Measurements from ENCODE around the gene CEACAM21.

CEACAM21 gene

DNA sequence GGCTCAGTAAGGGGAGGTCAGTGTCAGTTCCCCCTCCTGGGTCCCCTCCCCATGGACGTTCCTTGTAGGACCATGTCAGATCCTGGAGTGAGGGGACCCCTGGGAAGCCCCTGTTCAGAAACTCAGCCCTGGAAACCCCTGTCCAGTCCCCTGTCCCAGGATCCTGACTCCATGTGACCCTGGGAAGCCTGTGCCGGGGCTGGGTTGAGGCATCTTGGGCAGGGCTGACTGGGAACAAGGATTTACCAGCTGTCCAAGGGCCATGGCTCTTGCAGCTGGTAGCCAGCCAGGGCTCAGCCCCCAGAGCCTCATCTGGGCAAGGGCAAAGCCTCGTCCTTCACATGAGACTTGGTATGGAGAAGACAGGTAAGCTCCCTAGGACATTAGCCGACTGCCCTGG, 25.8 kb downstream of the CEACAM21 start:
- no peak for FAIRE-seq
- TF ChIP-seq, protein P1, sequence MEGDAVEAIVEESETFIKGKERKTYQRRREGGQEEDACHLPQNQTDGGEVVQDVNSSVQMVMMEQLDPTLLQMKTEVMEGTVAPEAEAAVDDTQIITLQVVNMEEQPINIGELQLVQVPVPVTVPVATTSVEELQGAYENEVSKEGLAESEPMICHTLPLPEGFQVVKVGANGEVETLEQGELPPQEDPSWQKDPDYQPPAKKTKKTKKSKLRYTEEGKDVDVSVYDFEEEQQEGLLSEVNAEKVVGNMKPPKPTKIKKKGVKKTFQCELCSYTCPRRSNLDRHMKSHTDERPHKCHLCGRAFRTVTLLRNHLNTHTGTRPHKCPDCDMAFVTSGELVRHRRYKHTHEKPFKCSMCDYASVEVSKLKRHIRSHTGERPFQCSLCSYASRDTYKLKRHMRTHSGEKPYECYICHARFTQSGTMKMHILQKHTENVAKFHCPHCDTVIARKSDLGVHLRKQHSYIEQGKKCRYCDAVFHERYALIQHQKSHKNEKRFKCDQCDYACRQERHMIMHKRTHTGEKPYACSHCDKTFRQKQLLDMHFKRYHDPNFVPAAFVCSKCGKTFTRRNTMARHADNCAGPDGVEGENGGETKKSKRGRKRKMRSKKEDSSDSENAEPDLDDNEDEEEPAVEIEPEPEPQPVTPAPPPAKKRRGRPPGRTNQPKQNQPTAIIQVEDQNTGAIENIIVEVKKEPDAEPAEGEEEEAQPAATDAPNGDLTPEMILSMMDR (IDR thresholded peaks at IDR 0.05; ENCODE audit: insufficient read depth, missing control alignments) = no peak
- no peak for DNase-seq (ENCODE audit: insufficient read length, low spot score)

DNA sequence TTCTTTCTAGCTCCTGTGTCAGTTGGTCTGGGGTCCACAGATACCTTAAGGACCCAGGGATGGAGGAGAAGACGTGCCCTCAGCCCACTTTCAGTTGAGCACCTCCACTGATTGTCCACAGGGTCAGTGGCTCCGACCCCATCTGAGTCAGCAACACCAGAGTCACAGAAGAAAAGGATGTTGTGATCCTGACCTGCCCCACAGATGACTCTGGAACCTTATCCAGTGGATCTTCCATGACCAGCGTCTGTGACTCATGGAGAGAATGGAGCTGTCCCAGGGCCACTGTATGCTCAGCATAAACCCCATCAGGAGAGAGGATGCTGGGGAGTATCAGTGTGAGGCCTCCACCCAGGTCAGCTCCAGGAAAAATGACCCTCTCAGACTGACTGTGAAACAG, 28.9 kb downstream of the CEACAM21 start:
- FAIRE-seq (no peak), DNase-seq (ENCODE audit: insufficient read length, low spot score) (no peak)
- TF ChIP-seq, protein P1 (IDR thresholded peaks at IDR 0.05; ENCODE audit: insufficient read depth, missing control alignments) = no peak

DNA sequence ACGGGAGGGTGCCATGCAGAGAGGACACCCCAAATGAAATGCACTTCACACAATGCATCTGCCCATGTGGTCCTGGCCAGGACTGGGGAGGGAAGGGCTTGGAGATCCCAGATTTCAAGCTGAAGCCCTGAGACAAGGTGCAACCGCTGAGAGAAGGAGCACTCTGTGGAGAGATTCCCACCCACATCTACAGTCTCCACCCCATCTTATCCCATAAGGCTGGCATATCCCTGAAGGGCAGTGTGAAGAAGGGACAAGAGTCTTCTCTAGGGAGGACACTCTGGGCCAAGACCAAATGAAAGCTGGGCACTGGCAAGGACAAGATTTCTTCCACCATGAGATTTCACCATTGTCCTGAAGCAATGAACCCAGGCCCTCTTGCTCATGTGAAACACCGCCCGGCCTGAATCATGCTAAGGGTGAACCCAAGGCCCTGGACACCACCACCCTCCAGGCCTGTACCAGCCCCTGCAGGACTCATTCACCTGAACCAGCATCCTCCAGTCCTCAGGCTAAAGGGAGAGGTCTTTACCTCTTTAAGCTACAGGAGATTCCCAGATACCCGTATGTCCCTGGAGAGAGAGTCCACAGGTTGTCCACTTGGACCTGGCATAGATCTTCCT, 30.4 kb downstream of the CEACAM21 start:
- TF ChIP-seq, protein P1 (IDR thresholded peaks at IDR 0.05; ENCODE audit: insufficient read depth, missing control alignments) = no peak
- no peak for DNase-seq (ENCODE audit: insufficient read length, low spot score)
- FAIRE-seq = no peak

DNA sequence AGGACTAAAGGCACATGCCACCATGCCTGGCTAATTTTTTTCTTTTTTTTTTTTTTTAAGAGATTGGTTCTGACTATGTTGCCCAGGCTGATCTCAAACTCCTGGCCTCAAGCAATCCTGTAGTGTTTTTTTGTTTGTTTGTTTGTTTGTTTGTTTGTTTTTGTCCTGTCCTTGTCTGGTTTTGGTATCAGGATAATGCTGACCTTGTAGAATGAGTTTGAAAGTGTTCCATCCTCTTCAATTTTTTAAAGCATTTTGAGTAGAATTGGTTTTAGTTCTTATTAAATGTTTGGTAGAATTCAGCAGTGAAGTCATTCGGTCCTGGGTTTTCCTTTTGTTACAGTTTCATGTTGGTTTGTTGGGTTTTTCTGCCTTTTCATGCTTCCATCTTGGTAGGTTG, 31.7 kb downstream of the CEACAM21 start:
- DNase-seq (ENCODE audit: insufficient read length, low spot score) = no peak
- no peak for FAIRE-seq
- TF ChIP-seq, protein P1 (IDR thresholded peaks at IDR 0.05; ENCODE audit: insufficient read depth, missing control alignments) = no peak

DNA sequence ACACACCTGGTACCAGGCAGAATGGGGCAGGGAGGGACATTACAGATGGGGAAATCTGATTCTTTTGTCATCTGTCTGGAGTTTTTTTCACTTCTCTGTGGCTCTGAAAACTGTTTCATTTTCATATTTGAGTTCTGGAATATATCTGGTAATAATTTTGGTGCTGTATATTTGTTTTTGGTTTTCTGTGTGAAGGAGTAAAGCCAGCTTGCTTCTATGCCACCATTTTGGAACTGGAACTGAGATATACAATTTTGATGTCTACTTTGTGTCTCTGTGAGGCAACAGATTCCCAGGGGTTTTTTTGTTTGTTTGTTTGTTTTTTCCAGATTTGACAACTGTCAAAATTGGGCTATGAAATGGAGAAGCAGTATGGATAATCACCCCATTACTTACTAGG, 34.8 kb downstream of the CEACAM21 start:
- DNase-seq (ENCODE audit: insufficient read length, low spot score) (no peak), FAIRE-seq (no peak)
- TF ChIP-seq, protein P1 (IDR thresholded peaks at IDR 0.05; ENCODE audit: insufficient read depth, missing control alignments) = no peak

DNA sequence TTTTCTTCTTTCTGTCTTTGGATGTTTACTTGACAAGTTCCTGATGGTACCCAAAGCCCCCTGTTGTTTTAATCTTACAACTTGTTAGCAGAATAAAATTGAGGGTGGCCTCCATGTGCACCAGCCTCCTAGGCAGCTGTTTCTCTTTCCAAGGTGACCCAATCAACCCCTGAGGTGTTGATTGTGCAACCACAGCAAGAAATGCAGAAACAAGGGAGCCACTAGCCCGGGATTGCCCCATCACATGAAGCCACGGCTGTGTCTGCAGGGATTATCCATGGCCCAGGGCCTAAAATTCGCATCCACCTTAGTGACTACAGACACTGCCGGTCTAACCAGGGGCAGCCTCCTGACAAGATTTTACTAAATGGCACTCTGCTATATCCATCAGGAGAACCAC, 36.5 kb downstream of the CEACAM21 start:
- no peak for DNase-seq (ENCODE audit: insufficient read length, low spot score)
- FAIRE-seq = no peak
- TF ChIP-seq, protein P1 (IDR thresholded peaks at IDR 0.05; ENCODE audit: insufficient read depth, missing control alignments) = no peak

DNA sequence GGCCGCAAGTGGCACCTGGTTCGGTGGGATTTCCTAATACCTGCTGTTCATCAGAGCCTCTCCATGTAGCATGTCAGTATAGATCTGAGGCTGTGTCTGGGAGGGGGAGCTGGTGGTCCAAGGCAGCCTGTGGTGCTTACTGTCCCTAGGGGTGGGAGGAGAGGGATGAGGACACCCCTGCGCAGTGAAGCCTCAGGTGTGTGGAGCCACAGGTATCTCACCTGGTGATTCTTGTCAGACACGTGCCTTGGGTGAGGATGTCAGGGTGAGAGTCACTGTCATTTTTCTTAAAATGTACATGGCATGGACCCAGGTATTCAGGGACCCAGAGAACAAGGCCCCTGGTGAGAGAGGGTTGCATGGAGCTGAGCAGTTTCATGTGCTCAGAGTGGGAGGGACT, 39.2 kb downstream of the CEACAM21 start:
- TF ChIP-seq, protein P1 (IDR thresholded peaks at IDR 0.05; ENCODE audit: insufficient read depth, missing control alignments) = no peak
- no peak for FAIRE-seq
- DNase-seq (ENCODE audit: insufficient read length, low spot score) = no peak

All from D721Med (cell line).